ACHN (cell line): ENCODE data around the gene FAM9C.
A peak's percentile ranks its signal among the peaks of the same experiment; 100 is the strongest.

Experiments
- DNase-seq: peaks from one replicate; pipeline ENCODE4 v3.0.0-alpha.2; 2015
- in situ Hi-C: cut with HindIII; loops from 2 replicates; pipeline ENCODE4 v1.10.0; 2017; ENCODE audit warnings: low sequenced_read_pairs, low pct_ligation_motif_present, low pct_unique_long_range_greater_than_20kb

The FAM9C gene

GRCh38 chrX:13014111-13015096 lies 30.0 kb downstream of the FAM9C start:
- in situ Hi-C loops = no loop called here
- DNase-seq = no peak

GRCh38 chrX:13013363-13014110 lies 30.9 kb downstream of the FAM9C start:
- in situ Hi-C loops = no loop called here
- no peak for DNase-seq

- no peak for DNase-seq
- in situ Hi-C loops = no loop called here
Measured at GRCh38 chrX:13010546-13010945, 33.9 kb downstream of the FAM9C start.

- in situ Hi-C loops = no loop called here
- DNase-seq = no peak
Measured at GRCh38 chrX:13009844-13010243, 34.6 kb downstream of the FAM9C start.

GRCh38 chrX:13009273-13009672 lies 35.1 kb downstream of the FAM9C start:
- in situ Hi-C loops = no loop called here

GRCh38 chrX:13008851-13009250 lies 35.6 kb downstream of the FAM9C start:
- DNase-seq = no peak
- in situ Hi-C loops = no loop called here

More at GRCh38 chrX:13009273-13009672, 35.1 kb downstream of the FAM9C start:
- DNase-seq = no peak

- in situ Hi-C loops = no loop called here
- DNase-seq = no peak
Measured at GRCh38 chrX:13008189-13008533, 36.3 kb downstream of the FAM9C start.

- DNase-seq = no peak
- in situ Hi-C loops = no loop called here
Measured at GRCh38 chrX:13007519-13008188, 36.8 kb downstream of the FAM9C start.

GRCh38 chrX:13005661-13006473 lies 38.6 kb downstream of the FAM9C start:
- in situ Hi-C loops = no loop called here
- DNase-seq = no peak

GRCh38 chrX:13001961-13002671 lies 42.3 kb downstream of the FAM9C start:
- in situ Hi-C loops = no loop called here

GRCh38 chrX:13001097-13001496 lies 43.3 kb downstream of the FAM9C start:
- in situ Hi-C loops = no loop called here
- DNase-seq = no peak

More at GRCh38 chrX:13001961-13002671, 42.3 kb downstream of the FAM9C start:
- peak; percentile 6 for DNase-seq

- no peak for DNase-seq
- in situ Hi-C loops = no loop called here
Measured at GRCh38 chrX:13000301-13000811, 44.1 kb downstream of the FAM9C start.

- in situ Hi-C loops = no loop called here
- no peak for DNase-seq
Measured at GRCh38 chrX:12999422-12999821, 45.0 kb downstream of the FAM9C start.

- in situ Hi-C loops = no loop called here
- no peak for DNase-seq
Measured at GRCh38 chrX:12997906-12998687, 46.3 kb downstream of the FAM9C start.

- in situ Hi-C loops = no loop called here
Measured at GRCh38 chrX:12996934-12997435, 47.4 kb downstream of the FAM9C start.

GRCh38 chrX:12994321-12994720 lies 50.1 kb downstream of the FAM9C start:
- no peak for DNase-seq
- in situ Hi-C loops = no loop called here

More at GRCh38 chrX:12996934-12997435, 47.4 kb downstream of the FAM9C start:
- DNase-seq = no peak

- in situ Hi-C loops = no loop called here
- no peak for DNase-seq
Measured at GRCh38 chrX:12993826-12994225, 50.6 kb downstream of the FAM9C start.
